GM10248 (cell line): ENCODE results near the gene PLA2G2E.
"Not testable (repeated sequence)": the region's sequence is repeated elsewhere in the genome, so short reads cannot be mapped to it uniquely, and the experiment has no call there.

ENCODE experiments used
- CTCF ChIA-PET: fragments of 300-600 bp; sonication (Branson Sonifier 250); formaldehyde crosslinking; extraction: SDS; loops from one replicate; lab custom pipeline; 2021; ENCODE audit warnings: antibody characterized with exemption; lab: Yijun Ruan, JAX
- POLR2A ChIA-PET: fragments of 350-650 bp; sonication (Branson Sonifier 250); formaldehyde crosslinking; extraction: SDS; loops from one replicate; lab custom pipeline; 2020; ENCODE audit warnings: antibody characterized with exemption; lab: Yijun Ruan, JAX
- DNase-seq: peaks from one replicate; pipeline ENCODE4 v3.0.0; 2012; ENCODE audit errors: extremely low spot score
- TF ChIP-seq, protein P1 (sequence below): IDR thresholded peaks from 2 replicates; pipeline ENCODE4 v1.5.1; 2012; ENCODE audit warnings: mild to moderate bottlenecking, low read depth; ENCODE audit errors: extremely low read depth, missing control alignments, control extremely low read depth

PLA2G2E gene

DNA sequence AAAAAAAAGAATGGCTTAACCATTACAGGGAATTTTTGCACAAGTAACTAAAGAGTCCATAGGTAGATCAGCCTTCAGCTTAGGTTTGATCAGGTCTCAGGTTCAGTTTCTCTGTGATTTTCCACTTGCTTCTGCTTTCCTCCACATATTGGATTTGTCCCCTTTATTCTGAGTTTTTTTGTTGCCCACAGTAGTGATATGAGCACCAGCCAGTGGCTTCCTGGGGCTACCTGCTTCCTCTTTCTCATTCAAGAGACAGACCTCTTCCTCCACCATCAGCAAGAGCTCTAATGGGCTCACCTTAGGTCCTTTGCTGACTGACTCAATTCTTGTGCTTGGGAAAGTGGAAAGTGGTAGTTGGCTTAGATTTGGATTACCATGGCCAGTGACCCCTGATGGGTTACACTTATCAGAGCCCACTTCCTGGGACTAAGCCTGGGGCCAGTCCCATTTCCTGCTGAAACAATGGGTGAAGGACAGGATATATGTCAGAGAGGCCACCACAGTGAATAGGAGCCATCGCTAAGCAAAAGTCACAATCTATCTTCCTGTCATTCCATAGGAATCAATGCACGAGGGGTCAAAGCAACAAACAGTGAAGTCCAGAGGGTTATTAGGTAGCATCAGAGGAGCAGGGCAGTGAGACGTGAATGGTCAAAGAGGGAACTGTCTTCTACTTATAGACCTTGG, 12.8 kb upstream of the PLA2G2E start:
- ChIA-PET POLR2A (no interaction called here), CTCF (interaction anchor here (0.9 kb wide), 1 partner anchor 18 kb away, joined by 3 read pairs; no protein-coding TSS in a partner anchor)
- TF ChIP-seq, protein P1, sequence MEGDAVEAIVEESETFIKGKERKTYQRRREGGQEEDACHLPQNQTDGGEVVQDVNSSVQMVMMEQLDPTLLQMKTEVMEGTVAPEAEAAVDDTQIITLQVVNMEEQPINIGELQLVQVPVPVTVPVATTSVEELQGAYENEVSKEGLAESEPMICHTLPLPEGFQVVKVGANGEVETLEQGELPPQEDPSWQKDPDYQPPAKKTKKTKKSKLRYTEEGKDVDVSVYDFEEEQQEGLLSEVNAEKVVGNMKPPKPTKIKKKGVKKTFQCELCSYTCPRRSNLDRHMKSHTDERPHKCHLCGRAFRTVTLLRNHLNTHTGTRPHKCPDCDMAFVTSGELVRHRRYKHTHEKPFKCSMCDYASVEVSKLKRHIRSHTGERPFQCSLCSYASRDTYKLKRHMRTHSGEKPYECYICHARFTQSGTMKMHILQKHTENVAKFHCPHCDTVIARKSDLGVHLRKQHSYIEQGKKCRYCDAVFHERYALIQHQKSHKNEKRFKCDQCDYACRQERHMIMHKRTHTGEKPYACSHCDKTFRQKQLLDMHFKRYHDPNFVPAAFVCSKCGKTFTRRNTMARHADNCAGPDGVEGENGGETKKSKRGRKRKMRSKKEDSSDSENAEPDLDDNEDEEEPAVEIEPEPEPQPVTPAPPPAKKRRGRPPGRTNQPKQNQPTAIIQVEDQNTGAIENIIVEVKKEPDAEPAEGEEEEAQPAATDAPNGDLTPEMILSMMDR, result no peak
- no peak for DNase-seq

DNA sequence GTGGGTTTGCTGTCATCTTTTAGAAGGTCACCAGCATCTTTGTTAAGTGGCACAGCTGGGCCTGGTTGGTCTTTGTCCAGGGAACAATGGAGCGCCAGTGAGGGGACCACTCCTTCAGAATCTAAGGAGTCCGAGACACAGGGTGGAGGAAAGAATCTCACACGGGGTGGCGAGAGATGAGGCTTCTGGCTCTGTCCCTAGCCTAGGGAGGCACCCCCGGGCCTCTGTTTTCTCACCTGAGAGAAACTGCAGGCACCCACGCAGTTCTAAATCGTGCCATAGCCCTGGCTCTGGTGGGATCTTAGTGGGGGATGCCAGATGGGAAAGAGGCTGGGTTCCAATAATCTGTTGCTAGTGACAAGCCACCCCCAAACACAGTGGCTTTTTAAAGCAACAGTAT, 10.9 kb upstream of the PLA2G2E start:
- TF ChIP-seq, protein P1, result no peak
- POLR2A ChIA-PET, result no interaction called here
- DNase-seq, result no peak
- CTCF ChIA-PET, result no interaction called here

DNA sequence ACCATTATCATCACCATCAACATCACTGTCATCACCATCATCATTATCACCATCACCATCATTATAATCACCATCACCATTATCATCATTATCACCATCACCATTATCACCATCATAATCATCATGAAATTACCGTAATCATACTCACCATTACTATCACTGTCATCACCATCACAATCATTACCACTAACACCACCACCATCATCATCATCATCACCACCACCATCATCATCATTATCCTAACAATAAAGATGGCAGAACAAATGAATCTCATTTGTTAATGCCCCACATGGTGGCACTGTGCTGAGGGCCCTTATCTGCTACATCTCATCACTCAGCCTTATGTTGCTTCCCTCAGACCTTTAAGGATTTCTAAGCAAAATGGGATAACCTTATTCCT, 9.4 kb upstream of the PLA2G2E start:
- no peak for DNase-seq
- TF ChIP-seq, protein P1, result no peak
- CTCF ChIA-PET, result interaction anchor here (1.1 kb wide), 1 partner anchor 15 kb away, joined by 4 read pairs; no protein-coding TSS in a partner anchor
- POLR2A ChIA-PET, result no interaction called here

DNA sequence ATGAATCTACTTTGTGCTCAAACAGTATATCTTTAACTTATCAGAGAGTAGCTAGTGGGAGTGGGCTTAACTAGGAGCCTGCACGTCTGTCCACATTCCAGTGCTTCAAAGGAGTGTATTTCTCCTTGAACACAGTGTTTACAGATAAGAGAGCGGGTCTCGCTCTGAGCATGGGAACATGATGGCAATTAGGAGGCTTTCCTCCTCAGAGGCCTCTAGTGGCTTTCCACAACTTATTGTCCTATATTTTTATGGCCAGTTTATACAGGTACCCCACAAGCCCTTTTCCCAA, 3.7 kb upstream of the PLA2G2E start:
- CTCF ChIA-PET, POLR2A ChIA-PET, DNase-seq: not testable (repeated sequence)

DNA sequence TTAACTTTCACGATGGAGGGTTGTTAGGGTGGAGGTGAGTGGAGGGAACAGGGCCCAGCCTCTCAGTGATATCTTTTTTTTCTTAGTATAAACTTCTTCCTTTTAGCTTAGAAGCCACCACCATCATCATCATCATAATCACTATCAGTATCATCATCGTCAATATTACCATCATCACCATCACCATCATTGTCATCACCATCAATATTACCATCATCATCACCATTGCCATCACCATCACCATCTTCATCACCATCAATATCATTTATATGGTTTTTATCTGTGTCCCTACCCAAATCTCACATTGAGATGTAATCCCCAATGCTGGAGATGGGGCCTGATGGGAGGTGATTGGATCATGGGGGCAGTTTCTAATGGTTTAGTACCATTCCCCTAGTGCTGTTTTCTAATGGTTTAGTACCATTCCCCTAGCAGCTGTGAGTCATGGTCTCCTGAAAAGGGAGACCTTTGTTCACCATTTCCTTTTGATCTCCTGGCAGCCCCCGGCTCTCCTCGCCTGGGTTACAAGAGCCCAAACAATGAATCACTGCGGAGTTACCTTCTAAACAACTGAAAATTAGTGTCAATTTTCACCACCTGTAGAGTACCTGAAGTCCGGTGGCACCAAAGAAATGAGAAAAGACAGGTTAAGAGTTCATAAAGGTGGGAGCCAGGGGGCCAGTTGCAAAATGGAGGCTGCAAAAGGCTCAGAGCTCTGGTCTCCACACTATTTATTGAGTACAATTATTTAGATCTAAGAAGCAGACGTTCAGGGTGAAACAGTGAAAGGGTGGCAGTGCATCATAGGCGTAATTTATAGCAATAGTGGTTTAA, 3.1 kb upstream of the PLA2G2E start:
- TF ChIP-seq, protein P1, result no peak
- ChIA-PET POLR2A (no interaction called here), CTCF (interaction anchor here (0.7 to 0.9 kb wide), 2 partner anchors 21 to 24 kb away, joined by 3 read pairs; no protein-coding TSS in a partner anchor)
- no peak for DNase-seq

DNA sequence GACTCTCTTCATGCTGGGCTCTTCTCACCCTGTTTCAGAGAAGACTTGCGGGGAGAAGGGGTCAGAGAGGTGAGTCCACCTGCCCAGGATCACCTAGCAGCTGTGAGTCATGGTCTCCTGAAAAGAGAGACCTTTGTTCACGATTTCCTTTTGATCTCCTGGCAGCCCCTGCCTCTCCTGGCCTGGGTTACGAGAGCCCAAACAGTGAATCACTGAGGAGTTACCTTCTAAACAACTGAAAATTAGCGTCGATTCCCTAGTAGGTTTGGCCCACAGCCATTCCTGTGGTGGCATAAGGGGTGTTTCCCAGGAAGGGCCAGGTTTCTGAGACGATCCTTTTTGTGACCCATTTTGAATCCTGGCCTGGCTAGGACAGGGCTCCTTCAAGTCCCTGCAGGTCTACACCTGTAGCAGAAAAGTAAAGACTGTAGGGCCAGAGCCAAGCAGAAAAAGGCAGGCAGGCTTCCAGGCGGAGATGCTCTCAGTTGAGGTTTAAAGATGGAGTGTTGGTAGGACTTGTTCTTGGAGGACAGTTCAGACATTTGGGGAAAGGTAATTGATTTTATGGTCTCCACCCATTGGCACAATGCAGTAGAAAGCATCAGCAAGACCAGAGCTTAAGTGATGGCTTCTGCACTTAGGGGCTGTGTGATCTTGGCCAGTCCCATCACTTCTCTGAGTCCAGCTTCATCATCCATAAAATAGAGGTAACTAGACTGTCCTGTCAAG, 2.1 kb upstream of the PLA2G2E start:
- CTCF ChIA-PET, result interaction anchor here (0.7 to 1.1 kb wide), 3 partner anchors 20 to 285 kb away, joined by 3 read pairs; no protein-coding TSS in a partner anchor
- TF ChIP-seq, protein P1, result no peak
- POLR2A ChIA-PET, result no interaction called here
- DNase-seq, result no peak
